ENCODE measurements around the gene MDM2.

The MDM2 gene

DNA sequence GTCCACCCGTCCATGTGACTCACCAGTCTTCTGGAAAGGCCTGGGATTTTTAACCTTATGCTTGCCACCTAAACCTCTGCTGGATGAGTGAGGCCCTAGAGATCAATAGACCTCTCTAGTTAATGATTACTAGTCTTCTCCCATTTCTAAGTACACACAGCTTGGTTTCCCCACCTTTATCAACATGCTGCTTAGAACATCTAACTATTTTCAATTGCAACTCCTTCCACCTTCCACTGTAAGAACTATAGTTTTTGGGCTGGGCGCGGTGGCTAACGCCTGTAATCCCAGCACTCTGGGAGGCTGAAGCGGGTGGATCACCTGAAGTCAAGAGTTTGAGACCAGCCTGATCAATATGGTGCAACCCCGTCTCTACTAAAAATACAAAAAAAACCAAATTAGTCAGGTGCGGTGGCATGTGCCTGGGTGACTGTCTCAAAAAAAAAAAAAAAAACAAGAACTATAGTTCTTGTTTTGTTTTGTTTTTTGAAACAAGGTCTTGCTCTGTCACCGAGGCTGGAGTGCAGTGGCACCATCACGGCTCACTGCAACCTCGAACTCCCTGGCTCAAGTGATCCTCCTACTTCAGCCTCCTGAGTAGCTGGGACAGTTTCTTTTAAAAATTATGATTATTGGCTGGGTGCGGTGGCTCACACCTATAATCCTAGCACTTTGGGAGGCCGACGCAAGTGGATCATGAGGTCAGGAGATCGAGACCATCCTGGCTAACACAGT, 18.7 kb upstream of the MDM2 start:
- ChIA-PET CTCF (interaction anchor here (0.8 to 1.8 kb wide), 3 partner anchors 18 to 41 kb away, joined by 4 to 6 read pairs (median 6); partner anchors contain the start of gene MDM2), POLR2A (no interaction called here)
- TF ChIP-seq, protein P1, sequence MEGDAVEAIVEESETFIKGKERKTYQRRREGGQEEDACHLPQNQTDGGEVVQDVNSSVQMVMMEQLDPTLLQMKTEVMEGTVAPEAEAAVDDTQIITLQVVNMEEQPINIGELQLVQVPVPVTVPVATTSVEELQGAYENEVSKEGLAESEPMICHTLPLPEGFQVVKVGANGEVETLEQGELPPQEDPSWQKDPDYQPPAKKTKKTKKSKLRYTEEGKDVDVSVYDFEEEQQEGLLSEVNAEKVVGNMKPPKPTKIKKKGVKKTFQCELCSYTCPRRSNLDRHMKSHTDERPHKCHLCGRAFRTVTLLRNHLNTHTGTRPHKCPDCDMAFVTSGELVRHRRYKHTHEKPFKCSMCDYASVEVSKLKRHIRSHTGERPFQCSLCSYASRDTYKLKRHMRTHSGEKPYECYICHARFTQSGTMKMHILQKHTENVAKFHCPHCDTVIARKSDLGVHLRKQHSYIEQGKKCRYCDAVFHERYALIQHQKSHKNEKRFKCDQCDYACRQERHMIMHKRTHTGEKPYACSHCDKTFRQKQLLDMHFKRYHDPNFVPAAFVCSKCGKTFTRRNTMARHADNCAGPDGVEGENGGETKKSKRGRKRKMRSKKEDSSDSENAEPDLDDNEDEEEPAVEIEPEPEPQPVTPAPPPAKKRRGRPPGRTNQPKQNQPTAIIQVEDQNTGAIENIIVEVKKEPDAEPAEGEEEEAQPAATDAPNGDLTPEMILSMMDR (IDR thresholded peaks at IDR 0.05; ENCODE audit: control extremely low read depth, extremely low read depth, low read depth, missing control alignments) = no peak
- no peak for DNase-seq (ENCODE audit: extremely low spot score)

DNA sequence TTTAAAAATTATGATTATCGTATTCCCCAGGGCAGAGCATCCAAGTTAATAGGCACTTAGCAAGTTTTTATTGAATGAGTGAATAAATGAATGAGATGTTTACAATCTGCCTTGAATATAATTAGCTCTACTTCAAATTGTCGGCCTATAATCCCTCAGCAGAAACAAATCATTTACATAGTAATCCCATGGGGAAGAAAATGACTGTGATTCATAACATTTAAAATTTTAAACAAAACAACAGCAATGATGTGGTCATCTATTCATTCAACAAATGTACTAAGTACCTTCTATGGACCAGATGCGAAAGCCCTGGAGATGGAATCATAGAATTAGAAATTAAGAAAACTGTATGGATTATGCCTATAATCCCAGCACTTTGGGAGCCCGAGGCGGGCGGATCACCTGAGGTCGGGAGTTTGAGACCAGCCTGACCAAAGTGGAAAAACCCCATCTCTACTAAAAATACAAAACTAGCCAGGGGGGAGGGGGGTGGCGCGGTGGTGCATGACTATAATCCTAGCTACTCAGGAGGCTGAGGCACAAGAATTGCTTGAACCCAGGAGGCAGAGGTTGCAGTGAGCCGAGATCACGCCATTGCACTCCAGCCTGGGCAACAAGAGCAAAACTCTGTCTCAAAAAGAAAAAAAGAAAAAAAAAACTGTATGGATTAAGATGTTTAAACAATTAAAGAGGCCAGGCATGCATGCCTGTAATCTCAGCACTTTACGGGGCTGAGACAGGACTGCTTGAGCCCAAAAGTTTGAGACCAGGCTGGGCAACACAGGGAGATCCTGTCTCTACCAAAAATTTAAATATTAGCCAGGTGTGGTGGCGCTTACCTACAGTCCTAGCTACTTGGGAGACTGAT, 17.7 kb upstream of the MDM2 start:
- TF ChIP-seq, protein P1 (IDR thresholded peaks at IDR 0.05; ENCODE audit: control extremely low read depth, extremely low read depth, low read depth, missing control alignments) = no peak
- CTCF ChIA-PET = no interaction called here
- DNase-seq (ENCODE audit: extremely low spot score) = no peak
- POLR2A ChIA-PET = no interaction called here

DNA sequence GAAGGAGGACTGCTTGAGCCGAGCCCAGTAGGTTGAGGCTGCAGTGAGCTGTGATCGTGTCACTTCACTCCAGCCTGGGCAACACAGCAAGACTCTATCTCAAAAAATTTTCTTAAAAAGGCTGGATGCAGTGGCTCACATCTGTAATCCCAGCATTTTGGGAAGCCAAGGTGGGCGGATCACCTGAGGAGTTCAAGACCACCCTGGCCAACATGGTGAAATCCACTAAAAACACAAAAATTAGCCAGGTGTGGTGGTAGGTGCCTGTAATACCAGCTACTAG, 17.1 kb upstream of the MDM2 start:
- TF ChIP-seq, protein P1 (IDR thresholded peaks at IDR 0.05; ENCODE audit: control extremely low read depth, extremely low read depth, low read depth, missing control alignments) = no peak
- ChIA-PET CTCF (interaction anchor here (1.3 kb wide), 1 partner anchor 28 kb away, joined by 3 read pairs; no protein-coding TSS in a partner anchor), POLR2A (no interaction called here)
- DNase-seq (ENCODE audit: extremely low spot score) = no peak

DNA sequence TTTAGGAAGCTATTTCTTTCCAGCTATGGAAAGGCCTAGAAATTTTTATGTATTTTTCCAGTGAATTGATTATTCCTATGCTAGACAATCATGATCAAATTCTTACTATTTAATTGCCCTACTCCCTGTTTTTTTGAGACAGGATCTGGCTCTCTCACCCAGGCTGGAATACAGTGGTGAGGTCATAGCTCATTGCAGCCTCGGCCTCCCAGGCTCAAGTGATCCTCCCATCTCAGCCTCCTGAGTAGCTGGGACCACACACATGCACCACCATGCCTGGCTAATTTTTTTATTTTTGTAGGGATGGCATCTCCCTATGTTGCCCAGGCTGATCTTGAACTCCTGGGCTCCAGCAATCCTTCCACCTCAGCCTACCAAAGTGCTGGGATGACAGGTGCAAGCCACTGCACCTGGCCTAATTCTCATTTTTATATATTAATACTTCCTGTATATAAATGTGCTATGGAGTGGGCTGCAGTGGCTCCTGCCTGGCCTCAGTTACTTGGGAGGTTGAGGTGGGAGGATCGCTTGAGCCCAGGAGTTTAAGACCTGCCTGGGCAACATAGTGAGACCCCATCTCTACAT, 16.0 kb upstream of the MDM2 start:
- CTCF ChIA-PET = interaction anchor here (1.3 kb wide), 1 partner anchor 29 kb away, joined by 3 read pairs; no protein-coding TSS in a partner anchor
- POLR2A ChIA-PET = no interaction called here
- TF ChIP-seq, protein P1 (IDR thresholded peaks at IDR 0.05; ENCODE audit: control extremely low read depth, extremely low read depth, low read depth, missing control alignments) = no peak
- DNase-seq (ENCODE audit: extremely low spot score) = no peak

DNA sequence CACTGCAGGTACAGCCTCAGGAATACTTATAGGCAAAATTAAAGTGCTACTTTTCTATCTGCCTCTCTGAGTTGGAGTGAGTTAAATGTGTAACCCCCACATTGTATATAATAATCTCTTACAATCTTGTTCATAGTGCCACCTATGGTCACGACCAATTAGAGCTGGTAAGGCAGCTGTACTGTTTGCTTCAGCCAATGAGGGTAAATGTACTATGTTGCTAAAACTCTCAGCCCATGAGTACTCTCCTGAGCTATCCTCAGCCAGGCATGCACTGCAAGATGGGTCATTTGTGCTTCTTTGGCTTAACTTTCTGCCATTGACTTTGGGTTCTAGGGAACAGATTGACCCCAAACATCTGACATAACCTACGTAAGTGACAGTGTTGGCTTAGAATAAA, 15.0 kb upstream of the MDM2 start:
- ChIA-PET POLR2A (no interaction called here), CTCF (interaction anchor here (0.8 to 5.2 kb wide), 4 partner anchors 11 to 16 kb away, joined by 3 to 26 read pairs (median 4); partner anchors contain the start of gene MDM2)
- TF ChIP-seq, protein P1 (IDR thresholded peaks at IDR 0.05; ENCODE audit: control extremely low read depth, extremely low read depth, low read depth, missing control alignments) = no peak
- DNase-seq (ENCODE audit: extremely low spot score) = peak; percentile 70

DNA sequence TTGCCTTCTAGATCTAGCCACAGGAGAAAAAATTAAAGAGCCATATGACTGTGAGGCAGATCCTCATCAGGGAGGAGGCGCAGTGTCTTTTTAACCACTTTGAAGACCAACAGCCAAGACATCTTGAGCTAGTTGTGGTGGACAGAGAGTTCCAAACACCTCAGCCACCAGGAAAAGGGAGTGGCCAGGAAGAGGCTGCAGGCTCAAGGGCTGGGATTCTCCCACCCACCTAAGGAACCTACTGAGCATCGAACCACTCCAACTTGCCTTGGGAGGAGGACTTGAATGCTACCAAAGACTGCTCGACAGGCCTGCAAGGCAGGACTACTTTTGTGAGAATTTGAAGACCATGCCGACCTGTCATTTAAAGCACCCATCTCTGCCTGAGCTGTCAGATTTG, 14.5 kb upstream of the MDM2 start:
- CTCF ChIA-PET = interaction anchor here (0.8 to 5.2 kb wide), 4 partner anchors 10 to 15 kb away, joined by 3 to 26 read pairs (median 4); partner anchors contain the start of gene MDM2
- TF ChIP-seq, protein P1 (IDR thresholded peaks at IDR 0.05; ENCODE audit: control extremely low read depth, extremely low read depth, low read depth, missing control alignments) = no peak
- no peak for DNase-seq (ENCODE audit: extremely low spot score)
- POLR2A ChIA-PET = no interaction called here

All from GM10248 (cell line).